HepG2 (cell line): Measurements from ENCODE around the gene HPCAL1. TPM values are rescaled to one million over a fixed set of nuclear protein-coding genes. Genes with fewer than 3 reads are reported as not detected.

Experiments used
- ATAC-seq: fragments of 200-7000 bp; cut with Tn5 transposase; 3 replicates; pipeline ENCODE4 v1.9.1; 2020; ENCODE audit warnings: mild to moderate bottlenecking, moderate library complexity
- BruUV-seq: library from RNA; stranded (reverse); fragments of 400-500 nt; replicated peaks from 2 replicates; lab custom pipeline; 2021; lab: Mats Ljungman, UMichigan
- CTCF ChIA-PET: fragments of 300-600 bp; formaldehyde crosslinking; extraction: SDS; loops from one replicate; lab custom pipeline; 2021; ENCODE audit warnings: low total read pairs, inconsistent platforms, low intra/inter-chr PET ratio; lab: Yijun Ruan, JAX
- POLR2A ChIA-PET: fragments of 350-600 bp; sonication (Branson Sonifier 250); formaldehyde crosslinking; loops from one replicate; lab custom pipeline; 2020; ENCODE audit warnings: antibody characterized with exemption, inconsistent platforms; lab: Yijun Ruan, JAX
- DNase-seq: peaks from one replicate; pipeline ENCODE4 v3.0.0-alpha.2; 2015; ENCODE audit warnings: low spot score
- FAIRE-seq: peaks from 3 replicates; lab custom pipeline; 2011; peaks lifted over from hg19 to GRCh38; lab: Jason Lieb, UNC
- H2AFZ ChIP-seq: one replicate; pipeline ENCODE4 v1.6.1; 2011; ENCODE audit warnings: low read length, inconsistent platforms
- H3K27ac ChIP-seq: fragments of 300-600 bp; 3 replicates; pipeline ENCODE4 v1.8.0; 2011; ENCODE audit warnings: mixed run types, mild to moderate bottlenecking, mixed read lengths, low read length, inconsistent platforms; ENCODE audit not compliant: insufficient read depth; ENCODE audit errors: extremely low read length
- H3K27me3 ChIP-seq, 2 experiments: fragments of 200-600 bp in 1 of 2; 2 replicates in 1 of 2; 3 replicates in 1 of 2; pipeline versions ENCODE4 v1.6.0 to v1.8.0; 2011; ENCODE audit warnings: low read length in 2 of 2, mild to moderate bottlenecking in 2 of 2, moderate library complexity in 2 of 2, inconsistent platforms in 1 of 2; ENCODE audit not compliant: insufficient read depth in 2 of 2, control insufficient read depth in 1 of 2
- H3K36me3 ChIP-seq, 2 experiments: fragments of 200-600 bp in 1 of 2; replicated peaks in 1 of 2; 2 replicates in 1 of 2; 3 replicates in 1 of 2; pipeline versions ENCODE4 v1.5.1 to v1.8.0; 2011; ENCODE audit warnings: low read length in 2 of 2, inconsistent platforms in 1 of 2; ENCODE audit not compliant: insufficient read depth in 2 of 2, control insufficient read depth in 1 of 2
- H3K4me1 ChIP-seq: 2 replicates; pipeline ENCODE4 v1.5.1; 2012; ENCODE audit warnings: low read length, inconsistent platforms; ENCODE audit not compliant: insufficient read depth
- H3K4me2 ChIP-seq: 2 replicates; pipeline ENCODE4 v1.6.0; 2011; ENCODE audit warnings: low read depth, low read length, inconsistent platforms
- H3K4me3 ChIP-seq, 3 experiments: fragments of 200-600 bp in 1 of 3; sonication (generic), shearing (Covaris generic) in 1 of 3; replicated peaks in 1 of 3; 2 replicates each; pipeline ENCODE4 v1.5.1; 2011 to 2016; ENCODE audit warnings: low read length in 3 of 3, inconsistent platforms in 2 of 3, low read depth in 2 of 3, mild to moderate bottlenecking in 2 of 3, control low read depth in 1 of 3, mixed read lengths in 1 of 3; ENCODE audit not compliant: insufficient read depth in 1 of 3
- H3K79me2 ChIP-seq: one replicate; pipeline ENCODE4 v1.6.1; 2011; ENCODE audit warnings: low read length, inconsistent platforms; ENCODE audit not compliant: insufficient read depth
- H3K9ac ChIP-seq: 2 replicates; pipeline ENCODE4 v1.6.0; 2011; ENCODE audit warnings: mild to moderate bottlenecking, low read depth, low read length, inconsistent platforms; ENCODE audit not compliant: insufficient read depth
- H3K9me3 ChIP-seq: 2 replicates; pipeline ENCODE4 v1.5.1; 2012; ENCODE audit warnings: mild to moderate bottlenecking, low read length
- H4K20me1 ChIP-seq: 2 replicates; pipeline ENCODE4 v1.6.0; 2011; ENCODE audit warnings: inconsistent platforms, mild to moderate bottlenecking, low read length, moderate library complexity; ENCODE audit not compliant: insufficient read depth
- CCDC6 ChIP-seq: sonication (generic); formaldehyde crosslinking; IDR thresholded peaks from 2 replicates; pipeline ENCODE4 v1.8.1; 2022; ENCODE audit warnings: mild to moderate bottlenecking, missing genetic modification reagents, moderate library complexity
- GABPB1 ChIP-seq: IDR thresholded peaks from 2 replicates; pipeline ENCODE4 v1.6.1; 2016; ENCODE audit warnings: mild to moderate bottlenecking, missing genetic modification reagents, moderate library complexity, missing compliant biosample characterization
- KDM5B ChIP-seq: sonication (generic); formaldehyde crosslinking; IDR thresholded peaks from 2 replicates; pipeline ENCODE4 v1.4.0; 2020; ENCODE audit warnings: missing genetic modification reagents, mild to moderate bottlenecking, borderline replicate concordance
- NRL ChIP-seq: sonication (generic); formaldehyde crosslinking; IDR thresholded peaks from 2 replicates; pipeline ENCODE4 v1.5.0; 2020; ENCODE audit warnings: missing genetic modification reagents, mild to moderate bottlenecking, moderate library complexity, borderline replicate concordance
- SOX5 ChIP-seq: IDR thresholded peaks from 2 replicates; pipeline ENCODE4 v1.6.1; 2016; ENCODE audit warnings: borderline replicate concordance
- SRSF4 ChIP-seq: fragments of 200-400 bp; formaldehyde crosslinking; IDR thresholded peaks from one replicate; pipeline ENCODE4 v1.6.1; 2018; ENCODE audit warnings: mild to moderate bottlenecking, low read depth, low read length, moderate library complexity; ENCODE audit not compliant: poor library complexity, severe bottlenecking
- TOE1 ChIP-seq: sonication (generic); formaldehyde crosslinking; IDR thresholded peaks from 2 replicates; pipeline ENCODE4 v1.4.0; 2020; ENCODE audit warnings: mild to moderate bottlenecking, missing genetic modification reagents
- ZMYM3 ChIP-seq: sonication (generic); formaldehyde crosslinking; IDR thresholded peaks from 2 replicates; pipeline ENCODE4 v1.5.1; 2020; ENCODE audit warnings: mild to moderate bottlenecking, missing genetic modification reagents
- ZNF615 ChIP-seq: sonication (generic); formaldehyde crosslinking; IDR thresholded peaks from 2 replicates; pipeline ENCODE4 v1.5.0; 2020; ENCODE audit warnings: mild to moderate bottlenecking, missing genetic modification reagents, borderline replicate concordance
- WGBS: methylation state at CpG from one replicate; pipeline ENCODE4 v1.1.6; 2017; ENCODE audit warnings: low lambda C conversion rate; 5-methylcytosine and 5-hydroxymethylcytosine counted together
- in situ Hi-C: cut with HindIII; loops from 2 replicates; pipeline ENCODE4 v1.10.0; 2017; ENCODE audit warnings: low pct_unique_long_range_greater_than_20kb; ENCODE audit not compliant: extremely low pct_ligation_motif_present
- intact Hi-C: fragments of 100-400 bp; cut with micrococcal nuclease; formaldehyde crosslinking; loops from one replicate; pipeline ENCODE4 v1.10.0; 2022; ENCODE audit not compliant: unreplicated experiment
- polyA plus RNA-seq, 8 experiments: library from polyadenylated mRNA; depleted of rRNA in 3 of 8; stranded (reverse) in 7 of 8; unstranded in 1 of 8; fragments of >200 nt; fragmentation: Illumina TruSeq in 4 of 8; extraction: Trizol in 4 of 8; gene quantifications; 2 replicates each; pipeline versions ENCODE4 v1.2.1 to v1.2.3, GENCODE V29; 2011 to 2016; ENCODE audit warnings: low read depth in 4 of 8, missing spikeins in 1 of 8, mixed read lengths in 1 of 8; ENCODE audit not compliant: insufficient read depth in 1 of 8
- total RNA-seq, 5 experiments: library from RNA; depleted of rRNA; stranded (reverse); fragments of >200 nt; fragmentation: Illumina TruSeq; extraction: Trizol; gene quantifications; 2 replicates each; pipeline ENCODE4 v1.2.3, GENCODE V29; 2016; ENCODE audit warnings: low read depth in 1 of 5
- TF ChIP-seq, protein P1 (sequence below): sonication (generic); formaldehyde crosslinking; IDR thresholded peaks from 2 replicates; pipeline ENCODE4 v1.9.0; 2021; ENCODE audit warnings: missing genetic modification reagents, borderline replicate concordance
- TF ChIP-seq, protein P2 (sequence below): sonication (generic); formaldehyde crosslinking; IDR thresholded peaks from 2 replicates; pipeline ENCODE4 v1.4.0; 2020; ENCODE audit warnings: missing genetic modification reagents, borderline replicate concordance
- TF ChIP-seq, protein P3 (sequence below): IDR thresholded peaks from 2 replicates; pipeline ENCODE4 v1.6.1; 2016; ENCODE audit warnings: low read depth, missing genetic modification reagents, missing compliant biosample characterization

HPCAL1 gene
- total and polyA plus RNA-seq, 2 of the 13 experiments (the other 11 are each of a cell fraction or from before 2014, with no cell fraction given) = 29.5 to 29.9 TPM

DNA sequence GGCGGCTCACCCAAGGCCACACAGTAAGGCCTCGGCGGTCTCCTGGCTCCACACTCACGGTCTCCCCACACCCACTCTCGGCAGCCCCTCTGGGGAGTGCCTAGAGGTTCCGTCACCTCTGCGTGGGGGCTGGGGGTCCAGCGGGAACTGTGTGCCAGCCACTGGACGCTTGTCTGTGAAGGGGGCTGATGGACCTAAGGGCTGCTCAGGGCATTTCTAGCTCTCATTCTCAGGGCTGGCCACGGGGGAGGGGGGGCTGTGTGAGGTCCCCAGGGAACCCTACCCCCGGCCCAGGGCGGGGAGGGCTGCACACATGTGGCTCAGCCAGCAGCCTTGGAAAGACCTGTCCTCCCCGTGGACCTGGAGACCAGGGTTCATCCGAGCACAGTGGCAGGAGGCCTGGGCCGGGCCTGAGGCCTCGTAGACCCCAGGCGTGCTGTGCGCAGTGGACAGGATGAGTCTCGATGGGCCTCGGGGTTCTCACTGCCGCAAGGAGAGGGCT is 172.6 kb downstream of the HPCAL1 start:
- no peak for FAIRE-seq
- Histone ChIP-seq H3K27me3 (peaks cover 17 to 76% of the 10 kb centered on the region in 2 experiments; a peak in 4 of 5 replicates), H3K9me3 (no peaks in the 10 kb centered on the region), H2AFZ (no peak overlapping the region), H4K20me1 (no peaks in the 10 kb centered on the region), H3K79me2 (no peaks in the 10 kb centered on the region), H3K27ac (no peak overlapping the region), H3K4me1 (peaks cover 48% of the 10 kb centered on the region), H3K9ac (no peak overlapping the region), H3K4me3 (no peak overlapping the region; a peak in 1 of 6 replicates), H3K36me3 (no peaks in the 10 kb centered on the region), H3K4me2 (no peak overlapping the region)
- CTCF ChIA-PET = no interaction called here
- POLR2A ChIA-PET = interaction anchor here (0.6 kb wide), 1 partner anchor 8 kb away, joined by 3 read pairs; no protein-coding TSS in a partner anchor
- ATAC-seq = peak; percentile 69
- intact Hi-C loops = no loop called here
- in situ Hi-C loops = loop anchor here (10.0 kb wide), 1 partner anchor 190 kb away; no protein-coding TSS in a partner anchor
- WGBS = 53% methylated on average over 16 of the region's 21 CpGs
- BruUV-seq = no TSS peak
- no peak for DNase-seq
- TF ChIP-seq TOE1 (CRISPR knock-in tag) = no peak
- no peak for TF ChIP-seq CCDC6 (CRISPR knock-in tag)
- TF ChIP-seq ZNF615 (CRISPR knock-in tag) = no peak
- peak; percentile 47 for TF ChIP-seq ZMYM3 (CRISPR knock-in tag)
- no peak for TF ChIP-seq SRSF4
- TF ChIP-seq GABPB1 (CRISPR knock-in tag) = peak; percentile 30; the same call in 1 of the 2 replicates
- no peak for TF ChIP-seq SOX5 (CRISPR knock-in tag)
- TF ChIP-seq KDM5B = peak; percentile 52; the same call in 1 of the 2 replicates
- TF ChIP-seq, protein P1, sequence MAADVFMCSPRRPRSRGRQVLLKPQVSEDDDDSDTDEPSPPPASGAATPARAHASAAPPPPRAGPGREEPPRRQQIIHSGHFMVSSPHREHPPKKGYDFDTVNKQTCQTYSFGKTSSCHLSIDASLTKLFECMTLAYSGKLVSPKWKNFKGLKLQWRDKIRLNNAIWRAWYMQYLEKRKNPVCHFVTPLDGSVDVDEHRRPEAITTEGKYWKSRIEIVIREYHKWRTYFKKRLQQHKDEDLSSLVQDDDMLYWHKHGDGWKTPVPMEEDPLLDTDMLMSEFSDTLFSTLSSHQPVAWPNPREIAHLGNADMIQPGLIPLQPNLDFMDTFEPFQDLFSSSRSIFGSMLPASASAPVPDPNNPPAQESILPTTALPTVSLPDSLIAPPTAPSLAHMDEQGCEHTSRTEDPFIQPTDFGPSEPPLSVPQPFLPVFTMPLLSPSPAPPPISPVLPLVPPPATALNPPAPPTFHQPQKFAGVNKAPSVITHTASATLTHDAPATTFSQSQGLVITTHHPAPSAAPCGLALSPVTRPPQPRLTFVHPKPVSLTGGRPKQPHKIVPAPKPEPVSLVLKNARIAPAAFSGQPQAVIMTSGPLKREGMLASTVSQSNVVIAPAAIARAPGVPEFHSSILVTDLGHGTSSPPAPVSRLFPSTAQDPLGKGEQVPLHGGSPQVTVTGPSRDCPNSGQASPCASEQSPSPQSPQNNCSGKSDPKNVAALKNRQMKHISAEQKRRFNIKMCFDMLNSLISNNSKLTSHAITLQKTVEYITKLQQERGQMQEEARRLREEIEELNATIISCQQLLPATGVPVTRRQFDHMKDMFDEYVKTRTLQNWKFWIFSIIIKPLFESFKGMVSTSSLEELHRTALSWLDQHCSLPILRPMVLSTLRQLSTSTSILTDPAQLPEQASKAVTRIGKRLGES (CRISPR knock-in tag) = no peak
- TF ChIP-seq, protein P2, sequence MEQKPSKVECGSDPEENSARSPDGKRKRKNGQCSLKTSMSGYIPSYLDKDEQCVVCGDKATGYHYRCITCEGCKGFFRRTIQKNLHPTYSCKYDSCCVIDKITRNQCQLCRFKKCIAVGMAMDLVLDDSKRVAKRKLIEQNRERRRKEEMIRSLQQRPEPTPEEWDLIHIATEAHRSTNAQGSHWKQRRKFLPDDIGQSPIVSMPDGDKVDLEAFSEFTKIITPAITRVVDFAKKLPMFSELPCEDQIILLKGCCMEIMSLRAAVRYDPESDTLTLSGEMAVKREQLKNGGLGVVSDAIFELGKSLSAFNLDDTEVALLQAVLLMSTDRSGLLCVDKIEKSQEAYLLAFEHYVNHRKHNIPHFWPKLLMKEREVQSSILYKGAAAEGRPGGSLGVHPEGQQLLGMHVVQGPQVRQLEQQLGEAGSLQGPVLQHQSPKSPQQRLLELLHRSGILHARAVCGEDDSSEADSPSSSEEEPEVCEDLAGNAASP (CRISPR knock-in tag) = no peak
- TF ChIP-seq, protein P3, sequence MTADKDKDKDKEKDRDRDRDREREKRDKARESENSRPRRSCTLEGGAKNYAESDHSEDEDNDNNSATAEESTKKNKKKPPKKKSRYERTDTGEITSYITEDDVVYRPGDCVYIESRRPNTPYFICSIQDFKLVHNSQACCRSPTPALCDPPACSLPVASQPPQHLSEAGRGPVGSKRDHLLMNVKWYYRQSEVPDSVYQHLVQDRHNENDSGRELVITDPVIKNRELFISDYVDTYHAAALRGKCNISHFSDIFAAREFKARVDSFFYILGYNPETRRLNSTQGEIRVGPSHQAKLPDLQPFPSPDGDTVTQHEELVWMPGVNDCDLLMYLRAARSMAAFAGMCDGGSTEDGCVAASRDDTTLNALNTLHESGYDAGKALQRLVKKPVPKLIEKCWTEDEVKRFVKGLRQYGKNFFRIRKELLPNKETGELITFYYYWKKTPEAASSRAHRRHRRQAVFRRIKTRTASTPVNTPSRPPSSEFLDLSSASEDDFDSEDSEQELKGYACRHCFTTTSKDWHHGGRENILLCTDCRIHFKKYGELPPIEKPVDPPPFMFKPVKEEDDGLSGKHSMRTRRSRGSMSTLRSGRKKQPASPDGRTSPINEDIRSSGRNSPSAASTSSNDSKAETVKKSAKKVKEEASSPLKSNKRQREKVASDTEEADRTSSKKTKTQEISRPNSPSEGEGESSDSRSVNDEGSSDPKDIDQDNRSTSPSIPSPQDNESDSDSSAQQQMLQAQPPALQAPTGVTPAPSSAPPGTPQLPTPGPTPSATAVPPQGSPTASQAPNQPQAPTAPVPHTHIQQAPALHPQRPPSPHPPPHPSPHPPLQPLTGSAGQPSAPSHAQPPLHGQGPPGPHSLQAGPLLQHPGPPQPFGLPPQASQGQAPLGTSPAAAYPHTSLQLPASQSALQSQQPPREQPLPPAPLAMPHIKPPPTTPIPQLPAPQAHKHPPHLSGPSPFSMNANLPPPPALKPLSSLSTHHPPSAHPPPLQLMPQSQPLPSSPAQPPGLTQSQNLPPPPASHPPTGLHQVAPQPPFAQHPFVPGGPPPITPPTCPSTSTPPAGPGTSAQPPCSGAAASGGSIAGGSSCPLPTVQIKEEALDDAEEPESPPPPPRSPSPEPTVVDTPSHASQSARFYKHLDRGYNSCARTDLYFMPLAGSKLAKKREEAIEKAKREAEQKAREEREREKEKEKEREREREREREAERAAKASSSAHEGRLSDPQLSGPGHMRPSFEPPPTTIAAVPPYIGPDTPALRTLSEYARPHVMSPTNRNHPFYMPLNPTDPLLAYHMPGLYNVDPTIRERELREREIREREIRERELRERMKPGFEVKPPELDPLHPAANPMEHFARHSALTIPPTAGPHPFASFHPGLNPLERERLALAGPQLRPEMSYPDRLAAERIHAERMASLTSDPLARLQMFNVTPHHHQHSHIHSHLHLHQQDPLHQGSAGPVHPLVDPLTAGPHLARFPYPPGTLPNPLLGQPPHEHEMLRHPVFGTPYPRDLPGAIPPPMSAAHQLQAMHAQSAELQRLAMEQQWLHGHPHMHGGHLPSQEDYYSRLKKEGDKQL (CRISPR knock-in tag) = no peak
- no peak for TF ChIP-seq NRL (CRISPR knock-in tag)
